ENCODE data around the gene TGFB1. TPM values are rescaled to one million over a fixed set of nuclear protein-coding genes. Genes with fewer than 3 reads are reported as not detected.

Gene TGFB1
- total RNA-seq, 1 experiment from 2014 or later = 15.0 TPM

- H3K4me3 ChIP-seq (ENCODE audit: low read depth, low read length) = no peak overlapping the region
- BruUV-seq (replicated peaks) = no TSS peak
- H3K27ac Mint-ChIP-seq (ENCODE audit: unreplicated experiment) = no peak overlapping the region
- H3K36me3 ChIP-seq (ENCODE audit: control insufficient read depth, insufficient read depth, low read length) = no peaks in the 10 kb centered on the region
- H3K4me1 Mint-ChIP-seq (ENCODE audit: low read depth, unreplicated experiment) = peaks cover 1% of the 10 kb centered on the region
- DNase-seq = no peak
- no peaks in the 10 kb centered on the region for H3K27me3 ChIP-seq (replicated peaks; ENCODE audit: control insufficient read depth, insufficient read depth, low read length)
- POLR2A ChIA-PET = no interaction called here
- H3K4me3 Mint-ChIP-seq (ENCODE audit: unreplicated experiment) = no peak overlapping the region
- no peaks in the 10 kb centered on the region for H3K9me3 Mint-ChIP-seq (ENCODE audit: unreplicated experiment)
- H3K9me3 ChIP-seq = no peaks in the 10 kb centered on the region
- H3K27me3 Mint-ChIP-seq (ENCODE audit: insufficient read depth, unreplicated experiment) = no peaks in the 10 kb centered on the region
- TF ChIP-seq CTCF (IDR thresholded peaks at IDR 0.05; ENCODE audit: insufficient read depth in 1 of 2, low read depth in 1 of 2, low read length in 1 of 2, severe bottlenecking in 1 of 2, unreplicated experiment in 1 of 2) = no peak
- CTCF ChIA-PET = interaction anchor here (2.1 kb wide), 1 partner anchor 20 kb away, joined by 6 read pairs; no protein-coding TSS in a partner anchor
- H3K36me3 Mint-ChIP-seq (ENCODE audit: insufficient read depth, unreplicated experiment) = peaks cover 3% of the 10 kb centered on the region
- H3K4me1 ChIP-seq = no peaks in the 10 kb centered on the region
- intact Hi-C loops (cut with micrococcal nuclease; ENCODE audit: unreplicated experiment) = no loop called here
Measured at GRCh38 chr19:41332000-41332399, 21.7 kb downstream of the TGFB1 start.

- Mint-ChIP-seq H3K36me3 (ENCODE audit: insufficient read depth, unreplicated experiment) (peaks cover 12% of the 10 kb centered on the region), H3K27me3 (ENCODE audit: insufficient read depth, unreplicated experiment) (no peaks in the 10 kb centered on the region), H3K4me3 (ENCODE audit: unreplicated experiment) (no peak overlapping the region), H3K27ac (ENCODE audit: unreplicated experiment) (no peak overlapping the region), H3K9me3 (ENCODE audit: unreplicated experiment) (no peaks in the 10 kb centered on the region), H3K4me1 (ENCODE audit: low read depth, unreplicated experiment) (peaks cover 10% of the 10 kb centered on the region)
- H3K36me3 ChIP-seq (ENCODE audit: control insufficient read depth, insufficient read depth, low read length) = no peaks in the 10 kb centered on the region
- no peak overlapping the region for H3K4me3 ChIP-seq (ENCODE audit: low read depth, low read length)
- CTCF ChIA-PET = interaction anchor here (0.6 kb wide), 1 partner anchor 105 kb away, joined by 3 read pairs; no protein-coding TSS in a partner anchor
- DNase-seq = no peak
- POLR2A ChIA-PET = interaction anchor here (0.6 kb wide), 1 partner anchor 50 kb away, joined by 4 read pairs; no protein-coding TSS in a partner anchor
- intact Hi-C loops (cut with micrococcal nuclease; ENCODE audit: unreplicated experiment) = no loop called here
- no TSS peak for BruUV-seq (replicated peaks)
- H3K4me1 ChIP-seq = peaks cover 3% of the 10 kb centered on the region; the same call in 1 of the 2 replicates
- H3K27me3 ChIP-seq (replicated peaks; ENCODE audit: control insufficient read depth, insufficient read depth, low read length) = no peaks in the 10 kb centered on the region
- no peak for TF ChIP-seq CTCF (IDR thresholded peaks at IDR 0.05; ENCODE audit: insufficient read depth in 1 of 2, low read depth in 1 of 2, low read length in 1 of 2, severe bottlenecking in 1 of 2, unreplicated experiment in 1 of 2)
- H3K9me3 ChIP-seq = no peaks in the 10 kb centered on the region
Measured at GRCh38 chr19:41330946-41331678, 22.6 kb downstream of the TGFB1 start.

DNA sequence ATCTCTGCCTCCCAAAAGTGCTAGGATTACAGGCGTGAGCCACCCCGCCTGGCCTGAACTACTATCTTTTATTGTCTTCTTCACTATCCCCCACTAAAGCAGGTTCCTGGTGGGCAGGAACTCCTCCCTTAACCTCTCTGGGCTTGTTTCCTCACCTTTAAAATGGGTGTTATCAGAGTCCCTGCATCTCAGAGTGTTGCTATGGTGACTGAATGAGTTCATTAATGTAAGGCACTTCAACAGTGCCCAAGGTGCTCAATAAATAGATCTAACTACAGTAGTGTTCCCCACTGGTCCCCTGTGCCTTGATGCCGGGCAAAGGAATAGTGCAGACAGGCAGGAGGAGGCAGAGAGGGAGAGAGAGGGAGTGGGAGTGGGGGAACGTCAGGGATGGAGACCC lies 23.2 kb downstream of the TGFB1 start:
- CTCF ChIA-PET = interaction anchor here (0.6 kb wide), 1 partner anchor 97 kb away, joined by 7 read pairs; the partner anchor contains the start of gene B3GNT8
- no TSS peak for BruUV-seq (replicated peaks)
- Histone ChIP-seq H3K27me3 (replicated peaks; ENCODE audit: control insufficient read depth, insufficient read depth, low read length) (no peaks in the 10 kb centered on the region), H3K4me1 (peaks cover 10% of the 10 kb centered on the region), H3K4me3 (ENCODE audit: low read depth, low read length) (no peak overlapping the region), H3K36me3 (ENCODE audit: control insufficient read depth, insufficient read depth, low read length) (no peaks in the 10 kb centered on the region), H3K9me3 (no peaks in the 10 kb centered on the region)
- DNase-seq = no peak
- Mint-ChIP-seq H3K27me3 (ENCODE audit: insufficient read depth, unreplicated experiment) (no peaks in the 10 kb centered on the region), H3K4me1 (ENCODE audit: low read depth, unreplicated experiment) (peaks cover 12% of the 10 kb centered on the region), H3K36me3 (ENCODE audit: insufficient read depth, unreplicated experiment) (peaks cover 17% of the 10 kb centered on the region), H3K4me3 (ENCODE audit: unreplicated experiment) (no peak overlapping the region), H3K27ac (ENCODE audit: unreplicated experiment) (no peak overlapping the region), H3K9me3 (ENCODE audit: unreplicated experiment) (no peaks in the 10 kb centered on the region)
- POLR2A ChIA-PET = no interaction called here
- intact Hi-C loops (cut with micrococcal nuclease; ENCODE audit: unreplicated experiment) = no loop called here
- TF ChIP-seq CTCF (IDR thresholded peaks at IDR 0.05; ENCODE audit: insufficient read depth in 1 of 2, low read depth in 1 of 2, low read length in 1 of 2, severe bottlenecking in 1 of 2, unreplicated experiment in 1 of 2) = no peak

All from Caco-2 (cell line).